HCEC 1CT (cell line): ENCODE measurements around the gene ANKRD6.
A peak's percentile ranks its signal among the peaks of the same experiment; 100 is the strongest.
"Not testable (repeated sequence)": the region's sequence is repeated elsewhere in the genome, so short reads cannot be mapped to it uniquely, and the experiment has no call there.

Source experiments
- DNase-seq: peaks from one replicate; pipeline ENCODE4 v3.0.0-alpha.2; 2017

ANKRD6 gene

GRCh38 chr6:89432875-89433251 is at the start of gene ANKRD6:
TSS of gene ANKRD6 (plus strand) at chr6:89433152. CDS start at chr6:89566977, 133,825 bp downstream.
- DNase-seq: peak; percentile 3

- DNase-seq: peak; percentile 41
Measured at GRCh38 chr6:89385156-89385667, 47.7 kb upstream of the ANKRD6 start.

- DNase-seq: no peak
Measured at GRCh38 chr6:89385846-89386245, 47.1 kb upstream of the ANKRD6 start.

GRCh38 chr6:89386917-89387491 is 45.9 kb upstream of the ANKRD6 start:
- DNase-seq: no peak

GRCh38 chr6:89387516-89388201 is 45.3 kb upstream of the ANKRD6 start:
- no peak for DNase-seq

GRCh38 chr6:89388846-89389245 is 44.1 kb upstream of the ANKRD6 start:
- no peak for DNase-seq

- no peak for DNase-seq
Measured at GRCh38 chr6:89392823-89393222, 40.1 kb upstream of the ANKRD6 start.

GRCh38 chr6:89393659-89394058 is 39.3 kb upstream of the ANKRD6 start:
- DNase-seq: no peak

GRCh38 chr6:89397884-89398283 is 35.1 kb upstream of the ANKRD6 start:
- not testable (repeated sequence) for DNase-seq

- no peak for DNase-seq
Measured at GRCh38 chr6:89398762-89399525, 34.0 kb upstream of the ANKRD6 start.

- DNase-seq: no peak
Measured at GRCh38 chr6:89400050-89400449, 32.9 kb upstream of the ANKRD6 start.

GRCh38 chr6:89400912-89401399 is 32.0 kb upstream of the ANKRD6 start:
- no peak for DNase-seq

- DNase-seq: no peak
Measured at GRCh38 chr6:89402776-89403175, 30.2 kb upstream of the ANKRD6 start.

GRCh38 chr6:89404512-89404911 is 28.4 kb upstream of the ANKRD6 start:
- no peak for DNase-seq

- no peak for DNase-seq
Measured at GRCh38 chr6:89406141-89406540, 26.8 kb upstream of the ANKRD6 start.

GRCh38 chr6:89409461-89410035 is 23.4 kb upstream of the ANKRD6 start:
- no peak for DNase-seq

GRCh38 chr6:89410231-89410761 is 22.7 kb upstream of the ANKRD6 start:
- DNase-seq: no peak

- no peak for DNase-seq
Measured at GRCh38 chr6:89410788-89411144, 22.2 kb upstream of the ANKRD6 start.

GRCh38 chr6:89411145-89412070 is 21.5 kb upstream of the ANKRD6 start:
- DNase-seq: no peak

- DNase-seq: no peak
Measured at GRCh38 chr6:89412071-89413005, 20.6 kb upstream of the ANKRD6 start, which contains the start of gene RRAGD. TSS of gene RRAGD (minus strand) at chr6:89412273. CDS start at chr6:89411993, 280 bp downstream.

GRCh38 chr6:89413006-89413400 is 19.9 kb upstream of the ANKRD6 start:
- no peak for DNase-seq
